Measurements from ENCODE around the gene OR2L13. TPM values are rescaled to one million over a fixed set of nuclear protein-coding genes. Genes with fewer than 3 reads are reported as not detected.
"Not testable (repeated sequence)": the region's sequence is repeated elsewhere in the genome, so short reads cannot be mapped to it uniquely, and the experiment has no call there.

The OR2L13 gene
- total RNA-seq, 2 donors from 2014 or later = not detected

- H3K27me3 ChIP-seq = no peaks in the 10 kb centered on the region
- TF ChIP-seq CTCF (IDR thresholded peaks at IDR 0.05) = no peak
- H3K4me3 ChIP-seq = no peak overlapping the region
- no peaks in the 10 kb centered on the region for H3K4me1 ChIP-seq
- peaks cover 0 to 9% of the 10 kb centered on the region in 2 donors for H3K9me3 ChIP-seq
- no peaks in the 10 kb centered on the region for H3K36me3 ChIP-seq
- H3K27ac ChIP-seq = no peak overlapping the region
- no peak for DNase-seq (ENCODE audit: low spot score)
These were observed 39.7 kb upstream of the OR2L13 start for GRCh38 chr1:248055261-248055660.

- Histone ChIP-seq H3K27me3 (no peaks in the 10 kb centered on the region), H3K36me3 (no peaks in the 10 kb centered on the region), H3K27ac (no peak overlapping the region), H3K9me3 (no peaks in the 10 kb centered on the region), H3K4me1 (no peaks in the 10 kb centered on the region), H3K4me3 (no peak overlapping the region)
- no peak for DNase-seq (ENCODE audit: low spot score)
- no peak for TF ChIP-seq CTCF (IDR thresholded peaks at IDR 0.05)
These were observed 29.9 kb upstream of the OR2L13 start for GRCh38 chr1:248065071-248065470.

GRCh38 chr1:248065604-248066003, 29.4 kb upstream of the OR2L13 start:
- Histone ChIP-seq H3K4me3 (no peak overlapping the region), H3K4me1 (no peaks in the 10 kb centered on the region), H3K36me3 (no peaks in the 10 kb centered on the region), H3K27ac (no peak overlapping the region), H3K9me3 (no peaks in the 10 kb centered on the region), H3K27me3 (no peaks in the 10 kb centered on the region)
- TF ChIP-seq CTCF (IDR thresholded peaks at IDR 0.05) = no peak
- no peak for DNase-seq (ENCODE audit: low spot score)

GRCh38 chr1:248083864-248084263, 11.1 kb upstream of the OR2L13 start:
- not testable (repeated sequence) for H3K27me3 ChIP-seq; H3K27ac ChIP-seq; H3K4me1 ChIP-seq; H3K4me3 ChIP-seq; H3K36me3 ChIP-seq; DNase-seq (ENCODE audit: low spot score); H3K9me3 ChIP-seq

- DNase-seq (ENCODE audit: low spot score) = no peak
- no peak for TF ChIP-seq CTCF (IDR thresholded peaks at IDR 0.05)
- no peaks in the 10 kb centered on the region for H3K9me3 ChIP-seq
- no peaks in the 10 kb centered on the region for H3K36me3 ChIP-seq
- H3K4me3 ChIP-seq = no peak overlapping the region
- no peak overlapping the region for H3K27ac ChIP-seq
- no peaks in the 10 kb centered on the region for H3K27me3 ChIP-seq
- H3K4me1 ChIP-seq = no peaks in the 10 kb centered on the region
These were observed 3.5 kb downstream of the OR2L13 start for GRCh38 chr1:248098529-248098928.

GRCh38 chr1:248102847-248103246, 7.9 kb downstream of the OR2L13 start:
- no peaks in the 10 kb centered on the region for H3K9me3 ChIP-seq
- no peaks in the 10 kb centered on the region for H3K36me3 ChIP-seq
- no peaks in the 10 kb centered on the region for H3K4me1 ChIP-seq
- DNase-seq (ENCODE audit: low spot score) = no peak
- no peaks in the 10 kb centered on the region for H3K27me3 ChIP-seq
- no peak for TF ChIP-seq CTCF (IDR thresholded peaks at IDR 0.05)
- no peak overlapping the region for H3K27ac ChIP-seq
- H3K4me3 ChIP-seq = no peak overlapping the region

All from right atrium auricular region (tissue), 2 donors.